GM19239 (cell line): ENCODE measurements around the gene ST14.
A peak's percentile ranks its signal among the peaks of the same experiment; 100 is the strongest.

Source experiments
- DNase-seq: peaks from one replicate; pipeline ENCODE4 v3.0.0; 2011; ENCODE audit warnings: low spot score; ENCODE audit not compliant: insufficient read length
- FAIRE-seq: peaks from 2 replicates; lab custom pipeline; 2011; peaks lifted over from hg19 to GRCh38; lab: Jason Lieb, UNC

ST14 gene

DNA sequence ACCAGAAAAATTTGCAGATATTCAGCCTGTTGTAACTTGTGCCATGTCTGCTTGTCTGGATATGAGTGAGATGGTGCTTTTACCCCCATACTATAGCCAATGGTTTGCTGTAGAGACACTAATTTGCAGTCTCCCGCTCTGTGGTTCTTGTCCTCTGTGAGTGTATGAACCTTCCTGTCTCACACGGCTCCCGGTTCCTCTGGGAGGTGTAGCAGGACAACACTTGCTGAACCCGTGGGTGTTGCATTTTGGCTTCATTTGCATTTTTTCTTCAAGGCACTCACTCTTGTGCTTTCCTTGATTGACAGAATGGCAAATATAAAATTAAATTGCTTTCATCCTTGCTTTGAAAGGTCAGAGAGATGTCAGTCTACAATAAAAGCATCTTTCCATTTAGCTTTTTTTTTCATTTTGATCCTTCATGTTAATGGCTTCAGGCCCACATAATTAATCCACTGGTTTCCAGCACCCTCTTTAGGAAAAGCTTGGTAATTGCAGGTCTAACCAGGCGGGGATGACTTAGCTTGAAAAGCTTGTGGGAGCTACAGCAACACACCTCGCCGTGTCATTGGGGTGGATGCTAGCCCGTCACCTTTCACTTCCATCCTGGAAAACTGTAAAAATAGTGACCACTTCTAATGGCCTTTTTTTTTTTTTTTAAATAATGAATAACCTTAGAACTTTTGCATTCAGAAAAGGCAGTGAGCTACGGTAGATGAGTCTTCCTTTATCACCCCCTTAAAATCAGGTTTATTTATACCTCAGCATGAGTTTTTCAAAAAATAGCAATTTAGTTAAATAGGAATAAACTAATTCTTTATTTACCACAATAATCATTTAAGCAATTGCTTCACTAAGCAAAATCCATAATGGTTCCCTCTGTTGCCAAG is 27.4 kb upstream of the ST14 start:
- DNase-seq (peak; percentile 48), FAIRE-seq (peak; percentile 71)

GRCh38 chr11:130133716-130134115 is 25.9 kb upstream of the ST14 start:
- FAIRE-seq (no peak), DNase-seq (no peak)

- FAIRE-seq (no peak), DNase-seq (no peak)
Measured at GRCh38 chr11:130136107-130136506, 23.5 kb upstream of the ST14 start.

DNA sequence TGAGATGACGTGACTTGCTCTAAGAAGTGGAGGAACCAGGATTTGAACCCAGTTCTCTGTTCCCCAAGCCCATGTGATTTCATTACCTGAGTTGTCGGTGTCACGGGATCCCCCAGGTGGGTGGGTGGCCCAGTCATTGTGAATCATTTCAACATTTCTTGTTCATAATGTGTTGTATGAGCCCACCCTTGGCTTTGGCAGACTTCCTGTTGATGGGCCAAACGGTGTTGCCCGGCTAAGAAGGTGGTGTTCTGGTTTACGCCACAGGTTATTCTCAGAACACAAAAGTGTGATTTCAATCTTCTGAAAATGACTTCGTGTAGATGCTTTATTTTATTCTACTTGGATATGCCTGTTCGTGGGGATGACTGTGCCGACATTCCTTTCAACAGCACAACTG is 21.6 kb upstream of the ST14 start:
- FAIRE-seq = no peak

GRCh38 chr11:130139401-130139800 is 20.2 kb upstream of the ST14 start:
- DNase-seq (no peak), FAIRE-seq (no peak)

More for the DNA sequence above, 21.6 kb upstream of the ST14 start:
- DNase-seq = no peak

- FAIRE-seq = no peak
- no peak for DNase-seq
Measured at GRCh38 chr11:130141561-130142341, 17.8 kb upstream of the ST14 start.

GRCh38 chr11:130144141-130144540 is 15.4 kb upstream of the ST14 start:
- FAIRE-seq (no peak), DNase-seq (no peak)

GRCh38 chr11:130144861-130145281 is 14.7 kb upstream of the ST14 start:
- no peak for FAIRE-seq
- DNase-seq = no peak

DNA sequence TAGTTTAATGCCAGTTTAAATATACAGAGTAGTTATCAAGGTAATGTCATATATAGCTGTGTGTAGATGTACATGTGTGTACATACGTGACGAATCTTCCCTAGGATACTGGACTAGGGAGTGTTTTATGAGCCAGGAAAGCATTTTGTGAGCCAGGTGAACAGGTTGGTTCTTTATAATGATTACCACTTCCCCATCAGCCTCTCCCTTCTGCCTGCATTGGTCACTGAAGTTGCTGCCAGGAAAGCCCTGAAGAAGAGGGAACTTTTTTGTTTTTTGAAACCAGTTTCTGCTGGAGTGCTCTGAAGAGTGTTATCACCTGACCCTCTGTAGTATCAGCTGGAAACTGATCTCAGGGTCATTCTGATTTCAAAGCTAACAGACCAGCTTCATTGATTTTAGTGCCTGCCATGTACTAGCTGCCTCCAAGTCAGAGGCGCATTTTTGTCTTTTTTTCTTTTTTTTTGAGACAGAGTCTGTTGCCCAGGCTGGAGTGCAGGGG is 14.2 kb upstream of the ST14 start:
- DNase-seq = no peak
- FAIRE-seq = no peak

- FAIRE-seq = no peak
- no peak for DNase-seq
Measured at GRCh38 chr11:130145975-130146776, 13.4 kb upstream of the ST14 start.

- DNase-seq (no peak), FAIRE-seq (no peak)
Measured at GRCh38 chr11:130146796-130147195, 12.8 kb upstream of the ST14 start.

- FAIRE-seq = no peak
- no peak for DNase-seq
Measured at GRCh38 chr11:130148796-130149326, 10.7 kb upstream of the ST14 start.

DNA sequence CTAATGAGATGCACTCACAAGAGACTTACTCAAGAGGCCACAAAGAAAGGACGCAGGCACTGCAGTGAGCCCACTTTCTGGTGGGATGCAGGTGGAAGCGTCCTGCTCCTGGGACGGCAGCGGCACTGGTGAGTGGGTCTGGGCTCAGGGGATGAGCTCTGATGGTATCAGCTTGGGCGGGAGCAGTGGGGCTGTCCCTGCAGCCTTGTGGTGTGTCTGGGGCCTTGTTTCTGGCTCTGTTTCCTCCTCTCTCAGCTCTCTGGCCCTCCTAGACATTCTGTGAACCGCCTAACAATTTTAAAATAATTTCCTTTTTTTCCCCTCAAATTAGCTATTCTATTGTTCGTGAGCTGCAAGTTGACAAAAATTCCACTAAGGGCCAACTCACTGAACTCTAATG is 8.8 kb upstream of the ST14 start:
- FAIRE-seq = no peak
- DNase-seq = no peak

DNA sequence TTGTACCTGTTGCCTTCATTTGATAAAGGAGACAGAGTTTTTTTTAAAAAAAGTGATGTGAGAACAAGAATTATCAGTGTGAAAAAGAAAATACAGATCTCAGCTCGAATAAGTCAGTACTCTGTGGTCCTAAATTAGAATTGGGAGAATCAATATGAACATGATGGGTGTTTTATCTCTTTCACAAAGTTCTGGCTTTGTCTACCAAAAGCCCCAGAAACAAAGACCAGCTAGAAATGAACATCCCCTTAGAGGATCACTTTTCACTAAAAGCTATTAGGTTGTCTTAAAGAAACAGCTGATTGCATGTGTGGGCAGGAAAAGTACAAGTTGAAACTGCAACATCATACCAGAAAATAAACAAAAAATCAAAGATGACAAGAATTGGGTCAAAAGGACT is 8.4 kb upstream of the ST14 start:
- FAIRE-seq (no peak), DNase-seq (no peak)

- DNase-seq = no peak
- no peak for FAIRE-seq
Measured at GRCh38 chr11:130156108-130157022, 3.2 kb upstream of the ST14 start.

GRCh38 chr11:130157101-130157500 is 2.5 kb upstream of the ST14 start:
- DNase-seq = no peak
- no peak for FAIRE-seq

GRCh38 chr11:130157840-130158239 is 1.7 kb upstream of the ST14 start:
- FAIRE-seq (no peak), DNase-seq (no peak)

DNA sequence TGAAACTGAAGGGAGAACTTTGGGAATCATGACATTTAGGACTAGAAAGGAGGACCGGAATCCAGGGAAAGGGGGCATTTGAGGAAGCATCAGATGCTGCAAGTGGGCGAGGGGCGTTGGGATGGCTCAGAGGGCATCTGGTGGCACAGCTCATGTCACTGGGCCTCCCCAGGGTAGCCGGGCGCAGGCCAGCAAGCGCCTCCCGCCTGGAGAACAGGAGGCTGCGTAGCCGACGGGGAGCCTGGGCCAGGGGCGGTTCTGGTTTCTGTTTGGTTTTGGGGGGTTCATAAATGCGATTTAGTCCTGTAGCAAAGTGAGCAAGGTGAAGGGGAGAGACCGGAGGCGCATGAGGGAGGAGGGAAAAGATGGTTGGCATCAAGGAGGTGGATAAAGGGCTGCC is 443 bp upstream of the ST14 start:
- no peak for FAIRE-seq
- DNase-seq = no peak

GRCh38 chr11:130160498-130161155 is 1.0 kb downstream of the ST14 start:
- no peak for DNase-seq
- FAIRE-seq = no peak
